Measurements from ENCODE around the gene ZNF695.

ZNF695 gene

DNA sequence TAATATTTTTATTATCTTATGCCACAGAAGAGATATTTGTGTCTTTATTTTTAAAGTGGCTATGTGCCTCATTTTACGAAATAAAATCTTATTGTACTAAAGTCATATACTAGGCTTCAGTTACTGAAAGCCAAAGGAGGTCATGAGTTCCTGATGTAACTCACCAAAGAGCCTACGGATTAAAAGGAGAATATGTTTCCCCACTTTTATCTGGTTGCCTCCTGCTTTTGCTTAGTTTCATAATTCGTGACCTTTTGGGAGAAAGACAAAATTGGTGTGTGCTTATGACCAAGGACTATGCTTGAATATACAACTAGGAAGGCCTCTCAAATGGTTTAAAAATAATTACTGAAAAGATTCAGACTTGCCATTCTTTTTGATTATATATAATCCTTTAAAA is 57.9 kb downstream of the ZNF695 start:
- no peak overlapping the region for H4K91ac ChIP-seq (ENCODE audit: low read length)
- peaks cover 12% of the 10 kb centered on the region for H3K9me3 ChIP-seq (ENCODE audit: control insufficient read depth, low read length)
- H2BK12ac ChIP-seq (ENCODE audit: low read length in 2 of 2), result no peak overlapping the region
- H3K14ac ChIP-seq (ENCODE audit: low read length in 2 of 2), result no peak overlapping the region
- DNase-seq, result no peak
- H3K36me3 ChIP-seq (ENCODE audit: control insufficient read depth in 1 of 2, insufficient read depth in 2 of 2, low read depth in 1 of 2, low read length in 2 of 2), result no peaks in the 10 kb centered on the region
- H3K27me3 ChIP-seq (ENCODE audit: control insufficient read depth in 1 of 2, insufficient read depth in 1 of 2, low read length in 2 of 2), result no peaks in the 10 kb centered on the region
- H3K4ac ChIP-seq (ENCODE audit: low read depth in 1 of 2, low read length in 2 of 2), result no peak overlapping the region
- no peak overlapping the region for H3K18ac ChIP-seq (ENCODE audit: low read depth in 1 of 2, low read length in 2 of 2)
- H3K23ac ChIP-seq (ENCODE audit: low read length in 2 of 2), result no peak overlapping the region
- H2AFZ ChIP-seq (ENCODE audit: low read depth, low read length), result no peak overlapping the region
- 100% methylated on average over 3 of the region's 3 CpGs for WGBS
- no peak overlapping the region for H3K4me2 ChIP-seq (ENCODE audit: low read length, poor library complexity, severe bottlenecking)
- no peak overlapping the region for H3K27ac ChIP-seq (ENCODE audit: low read length, poor library complexity, severe bottlenecking)
- H4K8ac ChIP-seq (ENCODE audit: low read length), result no peak overlapping the region
- no peak overlapping the region for H2BK5ac ChIP-seq (ENCODE audit: low read depth, low read length, poor library complexity, severe bottlenecking)
- no peaks in the 10 kb centered on the region for H3K79me1 ChIP-seq (replicated peaks; ENCODE audit: low read length, poor library complexity, severe bottlenecking)
- H2BK120ac ChIP-seq (ENCODE audit: low read depth, low read length), result no peak overlapping the region
- no peaks in the 10 kb centered on the region for H3K4me1 ChIP-seq (ENCODE audit: control insufficient read depth, insufficient read depth, low read depth, low read length)
- H3K4me3 ChIP-seq (ENCODE audit: insufficient read depth in 1 of 2, low read depth in 1 of 2, low read length in 2 of 2), result no peak overlapping the region
- H3K9ac ChIP-seq (ENCODE audit: low read length), result no peak overlapping the region
- H2AK5ac ChIP-seq (ENCODE audit: low read length, severe bottlenecking), result no peak overlapping the region
- H2BK15ac ChIP-seq (ENCODE audit: low read depth, poor library complexity, severe bottlenecking), result no peak overlapping the region

GRCh38 chr1:246947255-246947654 is 60.6 kb downstream of the ZNF695 start:
- no peak overlapping the region for H3K4ac ChIP-seq (ENCODE audit: low read depth in 1 of 2, low read length in 2 of 2)
- no peak overlapping the region for H3K23ac ChIP-seq (ENCODE audit: low read length in 2 of 2)
- peak overlapping the region; percentile 30 for H2AFZ ChIP-seq (ENCODE audit: low read depth, low read length)
- no peak overlapping the region for H2BK15ac ChIP-seq (ENCODE audit: low read depth, poor library complexity, severe bottlenecking)
- no peak overlapping the region for H2AK5ac ChIP-seq (ENCODE audit: low read length, severe bottlenecking)
- no peaks in the 10 kb centered on the region for H3K4me1 ChIP-seq (ENCODE audit: control insufficient read depth, insufficient read depth, low read depth, low read length)
- H3K27me3 ChIP-seq (ENCODE audit: control insufficient read depth in 1 of 2, insufficient read depth in 1 of 2, low read length in 2 of 2), result no peaks in the 10 kb centered on the region
- WGBS, result 69% methylated on average over 6 of the region's 7 CpGs
- H3K36me3 ChIP-seq (ENCODE audit: control insufficient read depth in 1 of 2, insufficient read depth in 2 of 2, low read depth in 1 of 2, low read length in 2 of 2), result no peaks in the 10 kb centered on the region
- H4K91ac ChIP-seq (ENCODE audit: low read length), result no peak overlapping the region
- no peak overlapping the region for H3K9ac ChIP-seq (ENCODE audit: low read length)
- DNase-seq, result peak; percentile 61
- H3K18ac ChIP-seq (ENCODE audit: low read depth in 1 of 2, low read length in 2 of 2), result no peak overlapping the region
- H3K14ac ChIP-seq (ENCODE audit: low read length in 2 of 2), result no peak overlapping the region
- no peak overlapping the region for H4K8ac ChIP-seq (ENCODE audit: low read length)
- peak overlapping the region in 1 of 2 experiments; percentile 41 for H3K4me3 ChIP-seq (ENCODE audit: insufficient read depth in 1 of 2, low read depth in 1 of 2, low read length in 2 of 2)
- no peak overlapping the region for H2BK5ac ChIP-seq (ENCODE audit: low read depth, low read length, poor library complexity, severe bottlenecking)
- no peak overlapping the region for H2BK120ac ChIP-seq (ENCODE audit: low read depth, low read length)
- H2BK12ac ChIP-seq (ENCODE audit: low read length in 2 of 2), result no peak overlapping the region
- peaks cover 3% of the 10 kb centered on the region for H3K9me3 ChIP-seq (ENCODE audit: control insufficient read depth, low read length)
- no peak overlapping the region for H3K27ac ChIP-seq (ENCODE audit: low read length, poor library complexity, severe bottlenecking)
- no peaks in the 10 kb centered on the region for H3K79me1 ChIP-seq (replicated peaks; ENCODE audit: low read length, poor library complexity, severe bottlenecking)
- H3K4me2 ChIP-seq (ENCODE audit: low read length, poor library complexity, severe bottlenecking), result no peak overlapping the region

GRCh38 chr1:246946366-246946765 is 61.5 kb downstream of the ZNF695 start:
- H3K9me3 ChIP-seq (ENCODE audit: control insufficient read depth, low read length), result peaks cover 3% of the 10 kb centered on the region
- H2BK12ac ChIP-seq (ENCODE audit: low read length in 2 of 2), result no peak overlapping the region
- 91% methylated on average over 6 of the region's 6 CpGs for WGBS
- DNase-seq, result no peak
- H2AFZ ChIP-seq (ENCODE audit: low read depth, low read length), result no peak overlapping the region
- H4K8ac ChIP-seq (ENCODE audit: low read length), result no peak overlapping the region
- no peak overlapping the region for H3K9ac ChIP-seq (ENCODE audit: low read length)
- H3K36me3 ChIP-seq (ENCODE audit: control insufficient read depth in 1 of 2, insufficient read depth in 2 of 2, low read depth in 1 of 2, low read length in 2 of 2), result no peaks in the 10 kb centered on the region
- H2BK120ac ChIP-seq (ENCODE audit: low read depth, low read length), result no peak overlapping the region
- H3K27ac ChIP-seq (ENCODE audit: low read length, poor library complexity, severe bottlenecking), result no peak overlapping the region
- no peak overlapping the region for H3K4me3 ChIP-seq (ENCODE audit: insufficient read depth in 1 of 2, low read depth in 1 of 2, low read length in 2 of 2)
- no peak overlapping the region for H3K18ac ChIP-seq (ENCODE audit: low read depth in 1 of 2, low read length in 2 of 2)
- no peak overlapping the region for H2AK5ac ChIP-seq (ENCODE audit: low read length, severe bottlenecking)
- no peaks in the 10 kb centered on the region for H3K4me1 ChIP-seq (ENCODE audit: control insufficient read depth, insufficient read depth, low read depth, low read length)
- no peak overlapping the region for H3K4me2 ChIP-seq (ENCODE audit: low read length, poor library complexity, severe bottlenecking)
- no peaks in the 10 kb centered on the region for H3K79me1 ChIP-seq (replicated peaks; ENCODE audit: low read length, poor library complexity, severe bottlenecking)
- H2BK5ac ChIP-seq (ENCODE audit: low read depth, low read length, poor library complexity, severe bottlenecking), result no peak overlapping the region
- H2BK15ac ChIP-seq (ENCODE audit: low read depth, poor library complexity, severe bottlenecking), result no peak overlapping the region
- H3K4ac ChIP-seq (ENCODE audit: low read depth in 1 of 2, low read length in 2 of 2), result no peak overlapping the region
- no peak overlapping the region for H3K14ac ChIP-seq (ENCODE audit: low read length in 2 of 2)
- no peak overlapping the region for H4K91ac ChIP-seq (ENCODE audit: low read length)
- H3K27me3 ChIP-seq (ENCODE audit: control insufficient read depth in 1 of 2, insufficient read depth in 1 of 2, low read length in 2 of 2), result no peaks in the 10 kb centered on the region
- no peak overlapping the region for H3K23ac ChIP-seq (ENCODE audit: low read length in 2 of 2)

Data from mesenchymal stem cell (in vitro differentiated cells and primary cell).